ENCODE results near the gene HDAC4.
"Not testable (repeated sequence)": the region's sequence is repeated elsewhere in the genome, so short reads cannot be mapped to it uniquely, and the experiment has no call there.

Gene HDAC4

DNA sequence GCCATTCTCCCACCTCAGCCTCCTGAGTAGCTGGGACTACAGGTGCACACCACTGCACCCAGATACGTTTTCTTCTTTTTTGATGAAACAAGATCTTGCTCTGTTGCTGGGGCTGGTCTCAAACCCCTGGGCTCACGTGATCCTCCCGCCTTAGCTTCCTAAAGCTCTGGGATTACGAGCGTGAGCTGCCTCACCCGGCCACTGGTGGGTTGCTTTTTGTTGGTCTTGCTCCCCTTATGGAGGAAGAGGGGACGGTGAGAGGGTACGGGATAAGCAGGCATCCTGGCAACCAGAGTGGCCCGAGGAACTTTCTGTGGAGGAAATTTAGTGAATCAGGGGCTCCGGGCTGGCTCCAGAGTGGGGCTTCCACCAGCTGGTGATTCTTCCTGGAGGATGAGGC, 222.3 kb downstream of the HDAC4 start:
- no peak for DNase-seq

DNA sequence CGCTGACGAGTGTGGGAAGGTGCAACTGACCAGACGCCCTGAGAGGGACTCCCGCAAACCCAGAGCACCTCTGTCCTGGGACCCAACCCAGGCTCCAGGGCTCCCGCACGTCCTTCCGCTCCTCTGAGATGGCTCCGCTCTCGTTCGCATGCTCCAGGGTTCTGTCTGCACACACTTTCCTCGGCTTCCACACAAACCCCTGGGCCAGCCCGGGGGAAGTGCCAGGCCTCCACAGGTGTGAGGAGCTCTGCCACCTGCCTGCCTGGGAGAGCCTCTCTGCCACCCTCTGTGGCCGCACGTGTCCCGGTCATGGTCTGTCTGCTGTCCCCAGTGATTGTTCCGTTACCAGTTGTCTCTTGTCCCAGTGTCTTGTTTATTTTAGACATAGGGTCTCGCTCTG, 222.9 kb downstream of the HDAC4 start:
- DNase-seq, result no peak

DNA sequence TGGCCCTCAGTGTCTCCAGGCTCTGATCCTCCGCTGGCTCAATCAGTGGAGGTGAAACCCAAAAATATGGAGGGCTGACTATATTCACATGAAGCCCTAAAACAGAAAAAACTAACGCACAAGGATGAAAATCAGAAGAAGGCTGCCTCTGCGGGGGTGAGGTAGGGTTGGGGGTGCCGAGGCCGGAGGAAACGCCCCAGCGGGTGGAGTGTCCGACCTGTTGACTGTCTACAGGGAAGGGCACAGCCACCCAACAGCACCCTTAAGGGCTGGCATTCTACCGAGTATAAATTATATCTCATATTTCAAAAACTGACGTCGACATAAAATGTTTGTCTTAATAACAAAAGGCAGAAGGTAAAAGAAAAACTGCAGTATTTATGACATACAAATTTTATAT, 223.5 kb downstream of the HDAC4 start:
- DNase-seq, result no peak

DNA sequence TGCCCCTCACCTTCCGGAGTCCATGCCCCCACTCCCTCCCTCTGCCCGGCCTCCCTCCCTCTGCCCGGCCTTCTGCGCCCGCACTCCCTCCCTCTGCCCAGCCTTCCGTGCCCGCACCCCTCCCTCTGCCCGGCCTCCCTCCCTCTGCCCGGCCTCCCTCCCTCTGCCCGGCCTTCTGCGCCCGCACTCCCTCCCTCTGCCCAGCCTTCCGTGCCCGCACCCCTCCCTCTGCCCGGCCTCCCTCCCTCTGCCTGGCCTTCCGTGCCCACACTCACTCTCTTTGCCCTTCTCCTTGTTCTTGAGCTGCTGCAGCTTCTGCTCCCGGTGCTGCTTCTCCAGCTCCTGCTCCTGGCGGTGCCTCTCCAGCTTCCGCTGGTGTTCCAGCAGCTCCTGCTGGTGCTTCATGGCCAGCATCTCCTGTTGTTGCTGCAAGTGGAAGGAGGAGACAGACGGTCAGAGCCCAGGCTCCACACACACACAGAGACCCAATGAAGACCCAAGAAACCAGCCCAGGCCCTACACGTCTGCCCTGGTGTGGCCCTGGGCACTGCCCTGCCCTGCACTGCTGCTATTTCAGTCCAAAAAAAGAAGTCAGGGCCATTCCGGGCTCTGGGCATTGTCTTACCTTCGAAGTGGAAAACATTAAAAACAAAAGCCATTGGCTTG, 224.5 kb downstream of the HDAC4 start:
- not testable (repeated sequence) for DNase-seq

DNA sequence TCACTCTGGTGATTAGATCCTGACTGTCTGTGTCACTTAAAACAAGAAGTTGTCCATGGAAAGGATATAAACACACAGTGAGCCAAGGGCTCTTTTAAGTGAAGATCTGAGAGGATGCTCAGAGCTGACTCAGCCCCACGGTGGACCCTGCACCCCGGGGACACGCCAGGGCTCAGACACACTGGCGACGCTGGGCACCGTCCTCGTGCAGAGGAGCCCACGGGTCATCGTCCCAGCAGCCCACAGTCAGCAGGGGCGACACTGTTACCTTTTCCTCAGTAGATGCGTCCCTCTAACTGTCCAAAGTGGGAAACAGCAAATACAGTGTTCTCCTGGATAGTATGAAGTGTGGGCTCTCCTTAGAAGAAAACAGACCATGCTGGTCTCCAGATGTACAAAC, 225.6 kb downstream of the HDAC4 start:
- no peak for DNase-seq

DNA sequence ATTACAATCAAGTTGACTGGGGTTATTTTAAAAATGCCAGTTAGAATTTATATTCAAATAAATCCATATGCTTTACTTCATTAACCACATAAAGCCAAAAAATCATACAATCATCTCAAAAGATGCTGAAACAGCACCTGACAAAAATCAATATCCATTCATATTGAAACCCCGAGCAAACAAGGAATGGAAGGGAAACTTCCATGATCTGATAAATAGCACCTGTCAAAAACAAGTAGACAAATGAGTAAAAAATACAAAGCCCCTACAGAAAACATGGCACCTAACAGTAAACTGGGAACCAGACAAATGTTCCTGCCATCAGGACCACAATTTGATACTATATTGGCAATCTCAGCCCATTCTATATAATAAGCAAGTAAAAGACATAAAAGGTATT, 227.5 kb downstream of the HDAC4 start:
- DNase-seq, result no peak

DNA sequence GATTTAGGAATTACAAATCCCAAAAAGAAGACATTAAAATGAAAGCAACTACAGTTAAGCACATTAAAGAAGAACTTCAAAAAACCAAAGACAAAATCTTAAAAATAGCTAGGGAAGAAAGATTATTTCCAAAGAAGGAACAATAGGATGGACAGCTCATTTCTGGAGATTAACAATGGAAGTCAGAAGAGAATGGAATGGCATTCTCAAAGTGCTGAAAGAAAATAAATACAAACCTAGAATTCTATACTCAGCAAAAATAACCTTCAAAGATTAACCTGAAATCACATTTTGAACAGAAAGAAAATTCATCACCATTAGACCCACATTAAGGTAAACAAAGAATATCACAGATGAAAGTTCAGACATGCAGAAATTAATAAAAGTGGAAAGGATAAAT, 229.2 kb downstream of the HDAC4 start:
- DNase-seq, result no peak

DNA sequence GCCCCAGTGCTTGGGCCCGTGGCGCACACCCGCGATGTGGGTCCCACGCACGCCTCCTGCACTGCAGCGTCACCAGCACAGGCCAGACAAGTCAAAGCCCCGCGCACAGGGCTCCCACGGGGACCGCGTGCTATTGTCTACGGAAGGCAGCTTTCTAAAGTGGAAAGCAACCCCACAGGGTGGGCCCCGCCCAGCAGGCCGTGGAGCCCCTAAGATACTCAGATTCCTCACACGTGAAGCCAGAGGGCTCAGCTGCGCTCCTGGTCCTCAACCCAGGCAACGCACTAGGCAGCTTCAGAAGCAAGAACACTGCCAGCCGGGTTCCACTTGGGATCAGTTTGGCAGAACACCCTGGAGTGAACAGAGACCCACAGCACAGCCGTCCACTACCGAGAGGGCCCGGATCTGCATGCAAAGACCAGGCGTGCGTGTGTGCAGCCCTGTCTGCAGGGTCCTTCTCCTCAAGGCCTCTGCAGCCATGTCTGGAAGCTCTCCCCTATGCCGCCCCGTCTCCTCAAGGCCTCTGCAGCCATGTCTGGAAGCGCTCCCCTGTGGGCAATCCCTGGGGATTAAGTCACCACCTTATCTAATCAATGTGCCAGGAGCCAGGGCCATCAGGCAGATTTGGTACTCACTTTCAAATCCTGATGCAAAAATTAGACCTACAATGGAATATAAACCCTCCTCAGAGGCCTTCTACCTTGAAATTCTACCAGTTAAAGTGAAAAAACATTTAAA, 231.3 kb downstream of the HDAC4 start:
- no peak for DNase-seq

DNA sequence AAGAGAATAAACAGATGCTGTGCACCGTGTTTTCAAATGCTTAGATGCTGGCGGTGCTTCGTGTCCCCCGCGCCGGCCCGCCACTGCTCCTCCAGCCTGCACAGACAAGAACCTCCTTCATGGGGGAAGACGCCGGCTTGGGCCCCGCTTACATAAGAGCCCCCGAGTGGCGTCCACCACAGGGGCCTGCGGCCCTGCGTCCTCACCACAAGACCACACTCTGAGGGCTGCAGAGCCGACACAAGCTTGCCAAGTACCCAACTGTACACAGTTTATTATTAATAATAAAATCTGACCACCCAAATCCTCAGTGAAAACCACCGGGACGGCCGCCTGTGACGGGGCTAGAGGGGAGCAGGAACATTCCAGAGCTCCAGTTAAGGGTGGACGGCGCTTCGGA, 232.2 kb downstream of the HDAC4 start:
- DNase-seq, result no peak

DNA sequence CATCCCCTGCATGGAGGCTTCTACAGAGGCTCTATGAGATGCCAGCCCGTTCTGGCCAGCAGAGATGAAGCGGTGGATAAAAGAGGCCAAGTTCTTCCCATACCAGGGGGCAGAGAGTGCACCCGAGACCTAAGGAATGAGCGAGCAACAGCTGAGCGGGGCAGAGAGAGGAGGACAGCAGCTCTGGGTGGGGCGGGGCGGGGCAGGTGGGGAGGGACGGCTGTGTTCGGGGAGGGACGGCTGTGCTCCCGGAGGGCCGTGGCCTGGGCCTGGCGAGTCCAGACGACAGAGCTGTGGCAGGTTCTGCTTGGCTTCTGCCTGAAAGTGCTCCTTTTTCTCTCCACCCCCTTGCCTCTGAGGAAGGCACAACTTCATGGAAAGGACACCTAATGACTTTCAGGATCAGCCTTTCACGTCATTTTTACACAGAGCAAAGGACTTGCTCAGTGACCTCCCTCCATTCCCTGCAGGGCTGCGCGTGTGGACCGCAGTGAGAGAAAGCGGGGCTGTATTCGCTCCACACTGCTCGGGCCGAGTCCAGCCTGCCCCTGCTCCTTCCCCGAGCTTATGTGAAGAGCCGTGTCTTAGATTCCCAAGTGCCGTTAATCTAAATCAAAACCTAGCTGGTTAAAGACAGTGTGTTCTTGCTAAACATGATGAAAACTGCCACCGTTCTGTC, 232.9 kb downstream of the HDAC4 start:
- DNase-seq, result no peak

DNA sequence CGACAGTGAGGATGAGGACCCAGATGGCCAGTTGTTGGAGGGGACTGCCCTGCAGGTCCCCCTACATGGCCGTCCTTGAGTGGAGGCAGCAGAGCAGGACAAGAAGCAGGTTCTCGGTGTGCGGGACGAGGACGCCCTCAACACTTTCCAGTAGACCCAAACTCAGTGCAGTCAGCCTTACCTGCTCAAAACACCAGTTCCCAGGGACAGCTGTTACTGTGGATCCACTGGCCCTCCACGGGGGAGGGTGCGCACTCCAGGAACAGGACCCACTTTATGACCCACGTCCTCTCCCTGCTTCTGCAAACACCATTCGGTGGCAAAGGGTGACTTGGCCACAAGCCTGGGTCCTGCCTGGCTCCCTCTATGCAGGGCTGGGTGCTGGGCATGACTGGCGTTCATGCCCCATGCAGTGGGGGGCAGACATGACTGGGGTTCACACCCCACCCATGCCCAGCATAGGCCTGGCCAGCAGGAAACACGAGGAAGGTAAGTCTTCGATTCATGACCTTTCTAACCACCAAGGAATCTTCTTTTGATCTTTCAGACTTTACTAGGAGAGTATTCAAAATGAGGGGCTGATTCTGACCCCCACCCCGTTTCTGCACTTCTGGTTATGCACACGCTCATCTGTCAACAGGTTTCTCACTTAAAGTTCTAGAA, 233.7 kb downstream of the HDAC4 start:
- DNase-seq, result no peak

DNA sequence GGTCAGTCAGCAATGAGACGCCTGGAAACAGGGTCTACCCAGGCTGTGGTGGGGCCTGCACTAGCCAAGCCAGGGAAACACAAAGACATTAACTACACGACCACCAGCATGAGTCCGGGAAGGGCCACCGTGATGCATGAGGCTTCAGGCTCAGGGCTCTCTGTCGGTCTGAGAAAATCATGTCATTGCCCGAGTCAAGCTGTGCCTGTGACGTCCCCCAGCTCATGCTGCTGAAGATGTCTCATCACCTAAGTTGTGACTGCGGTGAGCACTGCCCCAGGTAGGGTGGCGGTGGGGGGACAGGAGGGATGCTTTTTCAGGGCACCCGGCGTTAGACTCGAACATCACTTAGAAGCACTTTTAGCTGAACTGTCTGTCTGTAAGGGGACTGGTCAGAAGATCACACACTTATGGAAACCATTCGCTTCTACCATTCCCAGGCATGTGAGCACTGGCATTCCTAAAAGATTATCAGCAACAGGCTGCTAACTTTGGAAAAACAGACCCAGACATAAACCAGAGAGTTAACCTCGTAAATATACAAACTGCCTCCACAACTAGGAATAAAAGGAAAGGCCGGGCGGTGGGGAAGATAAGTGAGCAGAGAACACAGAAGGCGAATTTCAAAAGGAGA, 234.5 kb downstream of the HDAC4 start:
- DNase-seq, result no peak

DNA sequence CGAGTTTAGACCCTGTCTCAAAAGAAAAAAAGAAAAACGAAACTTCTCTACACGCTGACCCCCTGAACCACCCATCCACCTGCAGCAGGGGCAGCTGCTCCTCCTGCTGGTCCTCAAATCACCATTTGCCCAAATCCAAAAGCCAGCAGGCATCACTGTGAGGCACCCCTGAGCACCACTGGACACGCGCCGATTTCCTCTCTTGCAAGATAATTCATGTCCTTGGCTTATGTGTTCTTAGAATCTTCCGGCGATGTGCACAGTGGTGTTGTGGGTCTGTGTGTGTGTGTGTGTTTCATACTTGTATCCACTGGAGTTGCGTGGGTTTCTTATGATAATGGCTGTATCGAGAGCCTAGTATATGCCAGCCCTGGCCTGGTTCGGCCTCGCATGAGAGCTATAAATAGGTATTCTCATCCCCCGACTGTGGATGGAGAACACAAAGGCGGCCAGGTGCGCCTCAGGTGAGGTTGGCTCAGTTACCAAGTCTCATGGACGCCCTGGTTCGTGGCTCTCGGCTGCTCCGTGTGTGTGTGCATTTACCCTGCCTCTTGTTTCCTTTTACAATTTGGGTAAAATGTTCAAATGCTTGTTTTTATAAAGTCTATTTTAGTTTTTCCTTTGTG, 235.5 kb downstream of the HDAC4 start:
- DNase-seq, result no peak

DNA sequence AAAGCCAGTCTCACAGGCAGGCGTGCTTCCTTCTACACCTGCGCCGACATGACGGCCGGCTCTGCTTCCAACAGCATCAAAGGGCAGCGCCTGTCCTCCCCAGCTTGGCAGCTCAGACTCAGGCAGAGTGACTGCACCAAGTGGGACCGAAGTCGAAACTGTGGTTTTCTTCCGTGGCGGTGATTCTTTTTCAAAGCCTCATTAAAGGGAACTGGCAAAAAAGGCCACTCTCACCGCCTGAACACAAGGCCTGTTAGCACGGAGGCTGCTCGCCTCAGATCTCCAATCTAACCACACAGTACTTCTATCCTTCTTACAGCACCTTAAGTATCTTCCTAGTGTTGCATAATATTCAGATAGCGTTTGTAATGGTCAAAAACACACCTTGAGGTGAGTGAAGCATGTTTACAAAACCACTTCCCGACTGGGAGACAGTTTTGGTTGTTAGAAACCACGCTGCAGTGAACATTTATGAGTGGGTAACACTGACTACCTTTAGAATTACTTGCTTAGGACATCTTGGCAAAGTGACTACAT, 236.4 kb downstream of the HDAC4 start:
- DNase-seq, result no peak

DNA sequence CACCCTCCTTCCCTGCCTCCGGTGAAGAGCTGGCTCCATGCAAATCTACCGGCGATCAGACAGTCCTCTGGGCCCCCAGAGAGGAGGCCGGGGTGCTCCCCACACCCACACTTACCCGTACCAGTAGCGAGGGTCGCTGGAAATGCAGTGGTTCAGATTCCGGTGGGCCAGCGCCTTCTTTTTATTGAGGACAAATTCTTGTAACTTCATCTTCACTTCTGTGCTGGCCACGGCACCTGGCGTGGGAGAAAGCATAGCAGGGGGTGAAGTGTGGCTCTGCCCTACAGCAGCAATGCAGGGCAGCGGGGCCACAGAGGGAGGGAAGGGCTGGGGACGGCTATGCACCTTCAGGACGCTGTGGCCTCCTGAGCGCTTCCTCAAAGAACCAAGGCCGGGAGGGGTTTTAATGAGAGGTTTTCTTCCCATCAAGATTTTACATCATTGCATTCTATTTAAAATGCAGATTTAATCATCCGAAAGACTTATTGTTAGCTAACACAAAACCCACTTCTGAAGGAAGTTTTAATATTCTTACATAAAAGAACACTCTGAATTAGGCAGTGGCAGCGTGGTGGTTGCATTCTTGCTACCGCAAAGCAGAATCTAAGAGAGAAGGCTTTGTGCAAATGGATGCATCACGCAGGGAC, 237.0 kb downstream of the HDAC4 start:
- DNase-seq, result no peak

DNA sequence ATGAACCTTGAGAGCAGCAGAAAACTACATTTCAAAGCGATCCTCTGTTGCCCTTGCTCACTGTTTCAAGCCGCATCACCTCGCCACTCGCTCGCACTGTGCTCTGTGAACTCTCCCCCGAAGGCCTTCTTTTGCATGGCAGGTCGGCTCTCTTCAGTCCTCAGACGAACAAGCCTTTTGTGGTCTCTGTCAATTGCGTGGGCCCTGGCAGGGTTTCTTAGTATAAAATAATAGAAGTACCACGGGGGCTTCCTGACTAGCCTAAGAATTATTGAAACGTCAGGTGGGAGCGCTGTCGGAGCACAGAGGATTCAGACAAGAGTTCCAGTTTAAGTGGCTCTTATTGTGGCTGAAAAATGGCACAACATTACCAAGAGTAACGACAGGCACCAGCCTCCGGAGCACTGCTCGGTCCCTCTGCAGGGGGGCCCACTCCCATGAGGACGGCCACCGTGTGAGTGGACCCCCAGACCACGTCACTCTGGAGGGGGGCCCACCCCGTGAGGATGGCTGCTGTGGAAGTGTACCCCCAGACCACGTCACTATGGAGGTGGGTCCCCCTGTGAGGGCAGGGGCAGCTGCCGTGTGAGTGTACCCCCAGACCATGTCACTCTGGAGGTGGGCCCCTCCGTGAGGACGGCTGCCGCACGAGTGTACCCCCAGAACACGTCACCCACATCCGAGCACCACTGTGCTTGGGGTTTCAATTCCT, 237.7 kb downstream of the HDAC4 start:
- no peak for DNase-seq

DNA sequence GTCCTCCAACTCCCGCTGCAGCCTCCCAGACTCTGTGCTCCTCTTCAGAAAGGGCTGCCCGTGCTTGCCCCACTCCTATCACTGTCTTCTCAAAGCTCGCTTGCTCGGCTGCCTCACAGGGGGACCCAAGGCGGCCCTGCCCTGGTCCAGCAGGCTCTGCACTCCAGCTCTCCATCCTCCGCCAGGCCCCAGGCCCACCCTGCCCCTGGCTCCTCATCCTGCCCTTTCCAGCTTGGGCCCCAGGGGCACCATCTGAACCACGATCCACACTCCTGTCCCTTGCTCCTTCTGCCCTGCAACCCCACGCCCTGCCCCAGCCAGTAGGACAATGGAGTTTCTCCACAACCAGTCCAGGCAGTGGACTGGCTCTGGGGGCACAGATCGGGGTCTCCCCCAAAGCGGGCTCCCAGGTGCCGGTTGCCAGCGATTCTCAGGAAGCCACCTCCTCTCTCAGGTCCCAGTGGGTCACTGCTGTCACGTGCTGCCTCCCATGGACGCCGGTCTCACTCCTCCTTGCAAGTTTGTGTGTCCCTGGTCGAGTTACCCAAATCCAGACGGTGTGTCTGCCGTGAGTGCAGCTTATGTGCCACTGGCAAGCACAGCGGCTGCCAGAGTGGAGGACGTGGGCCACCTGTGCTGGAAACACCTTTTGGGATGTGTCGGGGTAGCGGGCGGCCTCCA, 238.5 kb downstream of the HDAC4 start:
- no peak for DNase-seq

DNA sequence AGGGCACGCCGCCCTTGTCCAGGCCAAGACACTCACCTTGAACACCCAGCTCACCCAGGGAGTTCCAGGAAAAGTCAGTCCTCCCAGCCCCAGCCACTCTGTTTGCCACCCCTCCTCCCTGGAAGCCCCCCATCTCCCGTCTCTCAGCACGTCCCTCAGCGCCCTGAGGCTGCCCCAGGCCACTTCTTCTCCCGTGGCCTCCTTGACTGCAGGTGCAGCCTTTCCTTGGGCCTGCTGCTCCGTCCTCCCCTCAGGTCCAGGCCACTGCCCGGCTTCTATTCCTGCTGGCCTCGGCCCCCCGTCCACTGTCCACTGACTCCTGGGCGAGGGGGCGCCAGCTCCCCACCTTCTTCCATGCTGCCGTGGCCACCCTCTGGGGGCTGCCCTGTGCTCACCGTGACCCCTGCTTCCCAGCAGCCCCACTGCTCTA, 239.1 kb downstream of the HDAC4 start:
- no peak for DNase-seq

DNA sequence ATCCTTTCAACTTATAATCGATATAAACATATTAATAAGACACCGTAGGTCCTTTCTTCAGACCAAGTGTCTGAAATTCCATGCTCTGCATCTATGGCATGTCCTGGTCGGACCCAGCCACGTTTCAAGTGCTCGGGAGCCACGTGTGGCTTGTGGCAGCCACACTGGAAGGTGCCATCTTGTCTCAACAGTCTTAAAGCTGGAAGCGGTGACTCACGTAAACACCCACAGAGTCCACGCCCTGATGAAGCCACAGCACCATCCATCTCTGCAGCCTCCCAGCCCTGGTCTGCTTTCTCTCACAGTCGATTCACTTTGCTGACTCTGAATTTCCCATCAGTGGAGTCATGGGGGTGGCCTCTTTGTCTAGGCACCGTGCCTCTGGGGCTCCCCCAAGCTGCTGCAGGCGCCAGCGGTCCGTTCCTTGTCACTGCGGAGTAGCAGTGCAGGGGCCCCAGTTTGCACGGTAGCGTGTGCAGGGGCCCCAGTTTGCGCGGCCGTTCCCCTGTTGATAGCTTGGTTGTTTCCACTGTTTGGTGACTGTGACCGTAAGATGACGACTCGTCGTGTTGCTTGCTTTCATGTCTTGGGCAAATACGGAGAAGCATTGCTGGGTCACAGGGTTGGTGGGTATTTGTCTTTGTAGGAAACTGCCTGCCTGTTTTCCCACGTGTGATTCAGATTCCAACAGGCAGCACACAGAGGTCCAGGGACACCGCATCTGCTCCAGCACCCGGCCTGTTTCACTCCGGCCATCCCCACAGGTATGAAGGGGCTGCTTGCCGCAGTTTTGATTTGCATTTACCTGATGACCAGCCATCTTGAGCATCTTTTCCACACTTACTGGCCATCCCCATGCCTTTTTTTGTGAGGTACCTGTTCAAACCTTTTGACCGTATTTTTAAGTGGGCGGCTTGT, 240.3 kb downstream of the HDAC4 start:
- no peak for DNase-seq

Measured in NCI-H1436 treated with DMSO at 0.1 percent for 48 hours (cell line).